Measurements from ENCODE around the gene PCDHA7.
"Not testable (repeated sequence)": the region's sequence is repeated elsewhere in the genome, so short reads cannot be mapped to it uniquely, and the experiment has no call there.

PCDHA7 gene

GRCh38 chr5:140868721-140869554, 34.9 kb downstream of the PCDHA7 start, which contains the start of gene PCDHA11:
Gene PCDHA11 (plus strand): TSS chr5:140868957. CDS start chr5:140869104, 147 bp downstream.
- no peak for DNase-seq

GRCh38 chr5:140869555-140869886, 35.5 kb downstream of the PCDHA7 start:
- DNase-seq, result peak in 1 of 2 donors; percentile 1

GRCh38 chr5:140870221-140871201, 36.4 kb downstream of the PCDHA7 start:
- no peak for DNase-seq

GRCh38 chr5:140875085-140876065, 41.3 kb downstream of the PCDHA7 start, which contains the start of gene PCDHA12:
Gene PCDHA12 (plus strand): TSS chr5:140875308. CDS start chr5:140875473, 165 bp downstream.
- DNase-seq, result no peak

GRCh38 chr5:140876541-140877261, 42.6 kb downstream of the PCDHA7 start:
- DNase-seq, result not testable (repeated sequence)

GRCh38 chr5:140877262-140877581, 43.2 kb downstream of the PCDHA7 start:
- DNase-seq, result no peak

GRCh38 chr5:140881889-140882590, 48.0 kb downstream of the PCDHA7 start, which contains the start of gene PCDHA13:
Gene PCDHA13 (plus strand): TSS chr5:140882124. CDS start chr5:140882269, 145 bp downstream.
- DNase-seq, result no peak

GRCh38 chr5:140882591-140882899, 48.5 kb downstream of the PCDHA7 start:
- no peak for DNase-seq

GRCh38 chr5:140883373-140883772, 49.3 kb downstream of the PCDHA7 start:
- no peak for DNase-seq

- DNase-seq, result no peak
Measured at GRCh38 chr5:140883927-140884697, 50.0 kb downstream of the PCDHA7 start.

Measured in inflammatory macrophage (primary cell).